Adipocyte (in vitro differentiated cells): ENCODE data around the gene ARHGEF12.

Source experiments
- DNase-seq: peaks from one replicate; pipeline ENCODE4 v3.0.0-alpha.2; 2015; ENCODE audit warnings: low read depth
- H3K27me3 ChIP-seq: replicated peaks from 2 replicates; pipeline ENCODE4 v1.7.0; 2013; ENCODE audit warnings: mild to moderate bottlenecking, low read length, moderate library complexity; ENCODE audit not compliant: control insufficient read depth, insufficient read depth
- H3K36me3 ChIP-seq: 2 replicates; pipeline ENCODE4 v1.7.0; 2013; ENCODE audit warnings: low read length, mild to moderate bottlenecking, moderate library complexity; ENCODE audit not compliant: control insufficient read depth, insufficient read depth, severe bottlenecking
- H3K4me1 ChIP-seq: 2 replicates; pipeline ENCODE4 v1.7.0; 2013; ENCODE audit warnings: mild to moderate bottlenecking, low read length, moderate library complexity; ENCODE audit not compliant: control insufficient read depth, insufficient read depth
- H3K4me3 ChIP-seq: 2 replicates; pipeline ENCODE4 v1.7.0; 2013; ENCODE audit warnings: mild to moderate bottlenecking, low read length, moderate library complexity
- H3K9ac ChIP-seq: 2 replicates; pipeline ENCODE4 v1.7.0; 2013; ENCODE audit warnings: mild to moderate bottlenecking, low read length, moderate library complexity
- H3K9me3 ChIP-seq: 2 replicates; pipeline ENCODE4 v1.7.0; 2013; ENCODE audit warnings: mild to moderate bottlenecking, low read length, moderate library complexity; ENCODE audit not compliant: control insufficient read depth

ARHGEF12 gene, protein sequence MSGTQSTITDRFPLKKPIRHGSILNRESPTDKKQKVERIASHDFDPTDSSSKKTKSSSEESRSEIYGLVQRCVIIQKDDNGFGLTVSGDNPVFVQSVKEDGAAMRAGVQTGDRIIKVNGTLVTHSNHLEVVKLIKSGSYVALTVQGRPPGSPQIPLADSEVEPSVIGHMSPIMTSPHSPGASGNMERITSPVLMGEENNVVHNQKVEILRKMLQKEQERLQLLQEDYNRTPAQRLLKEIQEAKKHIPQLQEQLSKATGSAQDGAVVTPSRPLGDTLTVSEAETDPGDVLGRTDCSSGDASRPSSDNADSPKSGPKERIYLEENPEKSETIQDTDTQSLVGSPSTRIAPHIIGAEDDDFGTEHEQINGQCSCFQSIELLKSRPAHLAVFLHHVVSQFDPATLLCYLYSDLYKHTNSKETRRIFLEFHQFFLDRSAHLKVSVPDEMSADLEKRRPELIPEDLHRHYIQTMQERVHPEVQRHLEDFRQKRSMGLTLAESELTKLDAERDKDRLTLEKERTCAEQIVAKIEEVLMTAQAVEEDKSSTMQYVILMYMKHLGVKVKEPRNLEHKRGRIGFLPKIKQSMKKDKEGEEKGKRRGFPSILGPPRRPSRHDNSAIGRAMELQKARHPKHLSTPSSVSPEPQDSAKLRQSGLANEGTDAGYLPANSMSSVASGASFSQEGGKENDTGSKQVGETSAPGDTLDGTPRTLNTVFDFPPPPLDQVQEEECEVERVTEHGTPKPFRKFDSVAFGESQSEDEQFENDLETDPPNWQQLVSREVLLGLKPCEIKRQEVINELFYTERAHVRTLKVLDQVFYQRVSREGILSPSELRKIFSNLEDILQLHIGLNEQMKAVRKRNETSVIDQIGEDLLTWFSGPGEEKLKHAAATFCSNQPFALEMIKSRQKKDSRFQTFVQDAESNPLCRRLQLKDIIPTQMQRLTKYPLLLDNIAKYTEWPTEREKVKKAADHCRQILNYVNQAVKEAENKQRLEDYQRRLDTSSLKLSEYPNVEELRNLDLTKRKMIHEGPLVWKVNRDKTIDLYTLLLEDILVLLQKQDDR (N-terminal part only)

DNA sequence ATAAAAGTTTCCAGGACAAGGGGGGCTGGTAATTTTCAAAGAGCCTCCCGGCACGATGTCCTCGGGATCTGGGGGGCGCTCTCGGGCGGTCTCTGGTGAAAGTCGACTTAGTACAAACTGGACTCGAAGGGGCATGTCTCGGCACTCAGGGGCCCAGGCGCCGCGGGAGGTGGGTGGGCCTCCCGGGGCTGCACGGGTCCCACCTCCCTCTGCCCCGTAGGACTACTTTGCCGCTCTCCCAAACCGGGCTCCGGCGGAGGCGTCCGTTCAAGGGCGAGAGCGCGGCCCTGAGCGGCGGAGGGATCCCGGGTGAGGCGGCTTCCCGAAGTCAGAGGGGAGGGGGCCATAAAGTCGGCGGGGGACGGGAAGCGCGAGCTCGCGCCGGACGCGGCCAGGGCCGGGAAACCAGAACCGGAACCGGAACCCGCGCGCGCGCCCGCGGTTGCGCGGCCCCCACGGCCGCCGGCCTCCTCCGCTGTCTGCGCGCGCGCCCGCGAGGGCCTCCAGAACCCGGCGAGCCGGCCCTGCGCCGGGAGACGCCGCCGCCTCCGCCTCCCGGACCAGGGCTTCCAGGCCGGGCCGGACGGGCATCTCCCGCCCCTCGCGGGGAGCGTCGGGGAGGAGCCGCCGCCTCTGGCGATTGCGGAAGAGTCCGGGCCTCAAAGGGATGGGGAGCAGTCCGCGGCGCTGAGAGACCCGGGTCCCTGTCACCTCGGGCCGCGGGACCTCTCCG, at the start of gene ARHGEF12:
Gene ARHGEF12, plus strand, starts transcription at position 506 of the 733 bp plus-strand sequence. CDS start 831 bp downstream, outside the sequence.
- peaks cover 63% of the 10 kb centered on the region for H3K4me1 ChIP-seq
- H3K36me3 ChIP-seq: no peaks in the 10 kb centered on the region

DNA sequence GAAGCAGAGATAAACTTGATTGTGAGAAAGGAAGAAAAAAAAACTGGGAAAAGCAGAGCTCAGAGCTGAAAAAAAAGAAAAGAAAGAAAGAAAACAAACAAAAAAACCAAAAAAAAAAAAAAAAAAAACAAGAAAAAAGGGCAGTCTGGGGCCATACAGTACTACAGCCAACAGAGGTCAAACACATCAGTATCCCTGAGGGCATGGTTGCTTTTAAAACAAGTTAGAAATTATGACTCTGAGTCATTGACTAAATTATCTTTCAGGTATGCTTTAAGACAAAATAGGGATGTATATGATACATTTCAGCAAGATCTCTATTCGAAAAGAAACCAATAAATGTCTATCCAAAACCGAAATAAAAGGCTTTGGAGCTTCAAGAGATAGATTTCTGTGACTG, 48.2 kb upstream of the ARHGEF12 start:
- H3K4me1 ChIP-seq: peaks cover 4% of the 10 kb centered on the region
- no peak overlapping the region for H3K9ac ChIP-seq
- no peaks in the 10 kb centered on the region for H3K36me3 ChIP-seq
- H3K27me3 ChIP-seq: peaks cover 9% of the 10 kb centered on the region
- no peaks in the 10 kb centered on the region for H3K9me3 ChIP-seq
- no peak overlapping the region for H3K4me3 ChIP-seq
- DNase-seq: no peak

More for the DNA sequence above, at the start of gene ARHGEF12:
- peak within 1 kb of the TSS; percentile 99 for H3K4me3 ChIP-seq
- H3K9ac ChIP-seq: peak within 1 kb of the TSS; percentile 98
- DNase-seq: peak; percentile 99
- H3K27me3 ChIP-seq: no peaks in the 10 kb centered on the region
- no peaks in the 10 kb centered on the region for H3K9me3 ChIP-seq

DNA sequence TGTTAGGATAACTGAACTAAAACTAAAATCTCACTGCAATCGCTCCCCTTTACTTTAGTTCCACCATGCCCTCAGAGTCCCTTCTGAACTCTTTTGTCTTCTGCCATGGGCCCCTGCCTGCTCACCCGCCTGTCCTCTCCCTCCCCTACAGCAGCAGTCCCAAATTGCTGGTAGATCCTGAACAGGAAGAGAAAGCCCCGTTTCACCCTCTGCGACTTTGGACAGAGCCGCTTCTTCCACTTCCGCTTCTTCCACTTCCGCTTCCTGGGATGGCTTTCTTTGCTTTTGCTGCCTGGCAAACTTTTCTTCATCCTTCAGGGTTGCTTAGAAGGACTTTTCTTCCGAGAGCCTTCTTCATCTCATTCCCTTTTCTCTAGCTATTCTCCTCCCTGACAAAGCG, 46.8 kb upstream of the ARHGEF12 start:
- no peak for DNase-seq
- Histone ChIP-seq H3K4me3 (no peak overlapping the region), H3K27me3 (peaks cover 22% of the 10 kb centered on the region), H3K9ac (no peak overlapping the region), H3K4me1 (peaks cover 4% of the 10 kb centered on the region), H3K36me3 (no peaks in the 10 kb centered on the region), H3K9me3 (no peaks in the 10 kb centered on the region)

DNA sequence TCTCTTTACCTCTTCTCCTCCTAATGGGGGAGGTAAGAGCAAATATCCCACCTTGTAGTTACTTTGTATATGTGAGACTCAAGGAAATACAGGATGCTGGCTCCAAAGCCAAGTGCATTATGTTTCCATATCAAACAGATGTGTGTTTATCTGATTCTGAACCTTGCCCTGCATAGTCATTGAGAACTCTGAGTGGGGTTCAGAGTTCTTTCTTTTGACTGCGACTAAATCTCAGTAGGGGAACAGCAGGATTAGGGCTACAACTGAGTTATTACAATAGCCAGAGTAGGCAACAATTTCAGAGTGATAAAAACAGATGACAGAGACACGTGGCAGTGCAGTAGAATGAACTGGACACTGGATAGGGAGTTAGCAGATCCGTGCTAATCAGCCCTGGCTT, 45.3 kb upstream of the ARHGEF12 start:
- Histone ChIP-seq H3K9ac (no peak overlapping the region), H3K36me3 (no peaks in the 10 kb centered on the region), H3K9me3 (no peaks in the 10 kb centered on the region), H3K27me3 (peaks cover 30% of the 10 kb centered on the region), H3K4me1 (no peaks in the 10 kb centered on the region), H3K4me3 (no peak overlapping the region)
- DNase-seq: no peak

DNA sequence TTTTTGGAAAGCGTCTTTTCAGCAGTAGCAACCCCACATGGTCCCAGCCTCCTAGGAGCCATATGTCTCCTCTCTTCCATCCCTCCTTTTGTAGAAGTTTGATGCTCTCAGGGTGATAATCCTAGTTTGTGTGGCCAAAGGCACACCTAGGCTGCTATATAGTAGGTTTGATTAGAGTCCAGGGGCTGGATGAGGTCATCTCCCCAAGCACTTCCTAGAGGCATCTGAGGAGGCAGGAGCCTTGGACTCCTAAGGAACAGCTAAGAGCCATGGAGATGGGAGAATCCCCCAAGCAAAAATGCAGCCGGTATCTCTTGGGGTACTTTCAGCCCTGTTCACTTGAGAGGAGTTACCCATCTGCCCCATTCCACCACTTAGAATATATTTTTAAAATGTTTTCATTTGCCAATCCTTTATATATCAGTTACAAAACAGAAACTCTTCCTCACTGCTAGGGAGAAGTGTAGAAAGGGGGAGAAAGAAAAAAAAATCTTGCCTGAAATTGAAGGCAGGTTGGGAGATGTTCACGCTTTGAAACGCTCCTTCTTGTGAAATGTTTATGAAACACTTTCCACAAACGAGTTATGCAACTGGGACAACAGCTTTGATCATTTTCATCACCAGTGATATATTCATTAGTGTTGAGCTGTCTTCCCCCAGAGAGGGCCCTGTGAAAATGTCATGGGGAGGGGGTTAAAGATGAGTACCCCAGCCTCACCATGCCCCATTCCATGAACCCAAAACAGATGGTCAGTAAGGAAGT, 43.0 kb upstream of the ARHGEF12 start:
- Histone ChIP-seq H3K27me3 (peaks cover 40% of the 10 kb centered on the region), H3K9ac (no peak overlapping the region), H3K4me1 (no peaks in the 10 kb centered on the region), H3K36me3 (no peaks in the 10 kb centered on the region), H3K9me3 (no peaks in the 10 kb centered on the region), H3K4me3 (no peak overlapping the region)
- no peak for DNase-seq

DNA sequence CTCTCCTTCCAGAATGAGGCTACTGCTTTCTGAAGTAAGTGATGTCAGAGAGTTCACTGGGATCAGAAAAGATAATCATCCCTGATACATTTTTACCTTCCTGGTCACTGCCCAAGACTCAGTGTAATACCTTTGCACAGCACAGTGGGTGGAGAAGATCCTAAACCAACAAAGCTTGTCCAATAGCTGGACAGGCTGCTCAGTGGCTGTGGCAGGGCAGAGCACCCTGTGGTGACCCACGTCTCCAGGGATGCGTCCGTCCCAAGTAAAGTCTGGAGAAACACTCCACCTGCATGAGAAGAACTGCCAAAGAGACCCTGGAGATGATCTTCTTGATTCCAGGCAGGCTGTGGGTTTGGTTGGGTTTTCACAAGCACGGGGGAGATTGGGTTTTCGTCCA, 42.1 kb upstream of the ARHGEF12 start:
- no peak overlapping the region for H3K9ac ChIP-seq
- H3K4me1 ChIP-seq: no peaks in the 10 kb centered on the region
- H3K4me3 ChIP-seq: no peak overlapping the region
- H3K36me3 ChIP-seq: no peaks in the 10 kb centered on the region
- peaks cover 43% of the 10 kb centered on the region for H3K27me3 ChIP-seq
- DNase-seq: no peak
- H3K9me3 ChIP-seq: no peaks in the 10 kb centered on the region

DNA sequence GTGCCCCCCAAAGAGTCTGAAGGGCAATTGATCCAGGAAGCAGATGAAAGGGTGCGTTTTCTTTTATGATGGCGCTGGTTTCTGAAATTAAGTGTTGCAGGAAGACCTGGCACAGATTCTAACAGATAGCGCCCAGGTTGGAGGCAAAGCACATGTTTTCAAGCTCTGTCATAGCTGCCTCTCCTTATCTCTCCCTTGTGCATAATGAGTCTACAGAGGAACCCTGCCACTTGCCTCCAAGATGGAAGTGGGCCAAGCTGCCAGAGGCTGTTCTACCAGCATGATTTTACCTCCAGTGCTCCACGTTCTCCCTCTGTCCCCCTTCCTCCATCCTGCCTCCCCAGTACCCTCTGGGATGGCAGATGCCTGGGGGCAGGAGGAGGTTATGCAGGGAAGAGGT, 41.1 kb upstream of the ARHGEF12 start:
- H3K27me3 ChIP-seq: peaks cover 34% of the 10 kb centered on the region

DNA sequence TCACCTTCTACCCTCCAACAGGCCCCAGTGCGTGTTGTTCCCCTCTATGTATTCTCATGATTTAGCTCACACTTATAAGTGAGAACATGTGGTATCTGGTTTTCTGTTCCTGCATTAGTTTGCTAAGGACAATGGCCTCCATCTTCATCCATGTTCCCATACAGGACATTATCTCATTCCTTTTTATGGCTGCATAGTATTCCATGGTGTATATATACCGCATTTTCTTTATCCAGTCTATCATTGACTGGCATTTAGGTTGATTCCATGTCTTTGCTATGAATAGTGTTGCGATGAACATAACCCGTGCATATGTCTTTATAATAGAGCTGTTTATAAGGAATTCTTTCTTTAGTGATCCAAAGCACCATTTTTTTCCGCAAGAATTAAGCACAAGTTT, 39.7 kb upstream of the ARHGEF12 start:
- Histone ChIP-seq H3K9ac (no peak overlapping the region), H3K27me3 (peaks cover 34% of the 10 kb centered on the region), H3K4me1 (peaks cover 3% of the 10 kb centered on the region), H3K9me3 (no peaks in the 10 kb centered on the region), H3K36me3 (no peaks in the 10 kb centered on the region), H3K4me3 (no peak overlapping the region)
- no peak for DNase-seq

More for the DNA sequence above, 41.1 kb upstream of the ARHGEF12 start:
- no peak overlapping the region for H3K9ac ChIP-seq
- H3K9me3 ChIP-seq: no peaks in the 10 kb centered on the region
- DNase-seq: no peak
- H3K4me1 ChIP-seq: peaks cover under 1% of the 10 kb centered on the region
- no peak overlapping the region for H3K4me3 ChIP-seq
- H3K36me3 ChIP-seq: no peaks in the 10 kb centered on the region

DNA sequence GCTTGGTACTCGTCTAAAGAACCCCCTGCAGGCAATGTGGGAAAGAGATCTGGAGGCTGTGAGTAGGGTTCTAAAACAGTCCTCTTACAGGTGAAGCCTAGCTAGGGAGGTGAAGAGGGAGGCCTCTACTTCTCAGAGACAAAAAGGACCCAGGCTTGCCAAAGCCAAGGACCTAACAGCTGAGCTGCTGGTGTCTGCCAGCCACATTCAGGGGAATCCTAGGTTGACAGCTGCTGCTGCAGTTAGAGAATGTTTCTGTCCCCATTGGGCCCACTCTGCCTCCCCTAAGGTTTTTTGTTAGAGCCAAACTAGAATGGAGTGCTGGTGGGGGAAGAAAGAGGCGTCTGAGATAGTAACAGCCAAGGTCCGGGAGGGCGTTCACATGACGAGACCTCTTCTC, 37.8 kb upstream of the ARHGEF12 start:
- no peak for DNase-seq
- no peaks in the 10 kb centered on the region for H3K9me3 ChIP-seq
- H3K9ac ChIP-seq: no peak overlapping the region
- H3K36me3 ChIP-seq: no peaks in the 10 kb centered on the region
- no peak overlapping the region for H3K4me3 ChIP-seq
- peaks cover 3% of the 10 kb centered on the region for H3K4me1 ChIP-seq
- peaks cover 32% of the 10 kb centered on the region for H3K27me3 ChIP-seq

DNA sequence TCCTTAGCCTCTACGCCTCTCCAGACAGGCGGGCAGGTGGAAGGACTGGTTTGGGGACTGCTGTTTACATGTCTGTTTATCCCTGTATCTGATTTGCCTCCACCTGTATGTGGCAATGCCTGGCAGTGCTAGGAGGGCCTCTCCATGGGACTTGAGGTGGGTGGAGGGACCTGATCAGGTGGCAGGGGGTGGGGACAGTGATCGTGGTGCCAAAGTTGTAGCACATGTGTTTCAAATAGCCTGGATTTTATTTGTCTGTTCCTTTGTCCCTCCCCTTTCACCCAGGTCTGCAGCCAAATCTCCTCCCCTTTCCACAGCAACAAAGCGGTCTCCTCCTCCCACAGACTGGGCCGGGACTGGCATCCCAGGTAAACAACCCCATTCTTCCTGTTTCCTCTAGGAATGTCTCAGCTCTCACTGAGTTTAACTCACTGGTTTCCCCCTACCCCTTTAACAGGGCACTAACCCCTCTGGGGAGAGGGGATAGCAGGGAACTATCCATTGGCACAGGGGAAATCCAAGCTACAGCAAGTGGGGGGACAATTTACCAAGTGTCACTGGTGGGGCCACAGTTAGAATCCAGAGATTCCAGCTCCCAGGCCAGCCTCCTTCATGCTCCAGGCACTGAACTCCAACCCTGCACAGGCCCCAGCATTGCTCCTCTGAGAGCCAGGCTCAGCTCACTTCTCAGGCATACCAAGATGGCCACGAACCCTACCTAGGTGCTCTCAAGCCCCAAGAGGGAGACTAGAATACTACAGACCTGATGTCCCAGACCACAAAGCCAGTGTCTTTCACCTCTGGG, 34.0 kb upstream of the ARHGEF12 start:
- no peak for DNase-seq
- H3K9me3 ChIP-seq: no peaks in the 10 kb centered on the region

More for the DNA sequence above, 34.0 kb upstream of the ARHGEF12 start:
- Histone ChIP-seq H3K4me1 (peaks cover 12% of the 10 kb centered on the region), H3K36me3 (no peaks in the 10 kb centered on the region), H3K9ac (no peak overlapping the region), H3K4me3 (no peak overlapping the region), H3K27me3 (peaks cover 7% of the 10 kb centered on the region)
